ENCODE measurements around the gene NUDT22.

NUDT22 gene

DNA sequence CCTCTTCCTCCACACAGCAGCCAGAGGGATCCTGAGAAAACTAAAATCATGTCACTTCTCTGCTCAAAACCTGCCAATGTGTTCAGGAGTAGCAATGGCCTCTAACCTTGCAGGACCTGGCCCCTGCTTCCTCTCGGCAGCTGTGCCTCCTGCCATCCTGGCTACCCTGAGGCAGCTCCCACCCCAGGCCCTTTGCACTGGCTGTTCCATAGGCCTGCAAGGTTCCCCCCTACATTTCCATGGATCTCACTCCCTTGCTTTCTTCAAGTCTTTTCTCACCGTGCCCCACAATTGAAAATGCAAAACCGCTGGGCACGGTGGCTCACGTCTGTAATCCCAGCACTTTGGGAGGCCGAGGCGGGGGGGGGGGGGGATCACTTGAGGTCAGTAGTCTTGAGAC lies 42.2 kb upstream of the NUDT22 start:
- TF ChIP-seq, protein P1, sequence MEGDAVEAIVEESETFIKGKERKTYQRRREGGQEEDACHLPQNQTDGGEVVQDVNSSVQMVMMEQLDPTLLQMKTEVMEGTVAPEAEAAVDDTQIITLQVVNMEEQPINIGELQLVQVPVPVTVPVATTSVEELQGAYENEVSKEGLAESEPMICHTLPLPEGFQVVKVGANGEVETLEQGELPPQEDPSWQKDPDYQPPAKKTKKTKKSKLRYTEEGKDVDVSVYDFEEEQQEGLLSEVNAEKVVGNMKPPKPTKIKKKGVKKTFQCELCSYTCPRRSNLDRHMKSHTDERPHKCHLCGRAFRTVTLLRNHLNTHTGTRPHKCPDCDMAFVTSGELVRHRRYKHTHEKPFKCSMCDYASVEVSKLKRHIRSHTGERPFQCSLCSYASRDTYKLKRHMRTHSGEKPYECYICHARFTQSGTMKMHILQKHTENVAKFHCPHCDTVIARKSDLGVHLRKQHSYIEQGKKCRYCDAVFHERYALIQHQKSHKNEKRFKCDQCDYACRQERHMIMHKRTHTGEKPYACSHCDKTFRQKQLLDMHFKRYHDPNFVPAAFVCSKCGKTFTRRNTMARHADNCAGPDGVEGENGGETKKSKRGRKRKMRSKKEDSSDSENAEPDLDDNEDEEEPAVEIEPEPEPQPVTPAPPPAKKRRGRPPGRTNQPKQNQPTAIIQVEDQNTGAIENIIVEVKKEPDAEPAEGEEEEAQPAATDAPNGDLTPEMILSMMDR (conservative IDR thresholded peaks at IDR 0.05), result no peak
- H3K27ac ChIP-seq, result no peak overlapping the region

DNA sequence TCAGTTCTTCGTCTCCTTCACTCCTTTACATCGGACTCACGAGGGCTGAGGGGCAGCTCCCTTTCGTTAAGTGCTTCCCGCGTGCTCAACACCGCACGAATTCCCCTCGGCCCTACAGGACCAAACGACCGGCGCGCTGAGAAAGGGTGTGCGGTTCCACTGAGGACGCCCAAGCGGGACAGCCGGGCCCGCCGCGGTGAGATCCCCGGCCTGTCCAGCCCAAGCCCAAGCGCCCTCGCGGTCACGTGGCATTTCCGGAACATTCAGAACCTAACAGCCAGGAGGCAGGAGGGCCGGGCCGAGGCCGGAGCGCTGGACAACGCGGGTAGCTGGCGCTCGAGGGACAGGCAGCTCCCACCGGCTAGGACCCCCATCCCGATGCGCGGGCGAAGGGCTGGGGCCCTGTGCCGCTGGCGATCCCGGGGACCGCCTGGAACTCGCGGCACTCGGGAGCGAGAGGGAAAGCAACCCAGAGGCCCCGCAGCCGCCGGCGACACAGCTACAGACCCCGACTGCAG lies 40.8 kb upstream of the NUDT22 start:
- no peak overlapping the region for H3K27ac ChIP-seq

DNA sequence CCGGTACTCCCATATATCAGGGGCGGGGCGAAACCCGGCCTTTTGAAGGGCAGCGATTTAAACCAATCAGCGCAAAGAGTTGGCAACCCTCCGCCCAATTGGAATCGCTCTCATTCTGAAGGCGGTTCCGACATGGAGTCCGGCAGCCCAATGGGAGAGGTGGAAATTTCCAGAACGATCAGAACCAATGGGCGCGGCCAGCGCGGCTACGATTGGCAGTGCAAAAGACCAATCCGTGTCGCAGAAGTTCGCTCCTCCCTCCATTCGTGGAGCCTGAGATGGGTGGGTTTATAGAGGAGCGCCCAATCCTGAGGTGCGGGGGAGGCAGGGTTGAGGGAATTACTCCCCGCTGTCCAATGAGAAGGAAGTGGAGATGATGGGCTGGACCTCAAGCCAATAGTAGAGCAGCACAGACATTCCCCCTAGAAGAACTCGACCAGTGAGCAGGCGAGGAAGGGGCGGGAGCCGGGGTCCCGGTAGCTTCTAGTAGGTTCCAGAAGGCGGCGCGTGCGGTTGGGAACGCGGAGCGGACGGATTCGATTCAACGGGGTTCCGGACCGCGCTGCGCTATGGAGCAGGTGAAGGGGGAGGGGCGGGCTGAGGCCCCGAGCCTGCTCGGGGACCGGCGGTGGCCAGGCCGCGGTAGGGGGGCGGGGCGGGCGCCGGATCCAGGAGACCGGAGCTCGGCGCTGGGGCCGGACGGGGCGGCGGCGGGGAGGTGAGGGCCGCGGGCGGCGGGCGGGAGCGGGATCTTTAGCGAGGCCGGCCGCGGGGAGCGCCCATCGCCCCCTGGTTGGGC lies 40.2 kb upstream of the NUDT22 start, which contains the start of gene STIP1:
TSS of gene STIP1 (plus strand) at position 479 of the 799 bp plus-strand sequence. CDS start at position 570, 91 bp downstream.
- TF ChIP-seq, protein P1 (conservative IDR thresholded peaks at IDR 0.05), result peak; percentile 76
- no peak within 1 kb of the TSS for H3K27ac ChIP-seq

More for the DNA sequence above, 40.8 kb upstream of the NUDT22 start:
- TF ChIP-seq, protein P1 (conservative IDR thresholded peaks at IDR 0.05), result no peak; the same call in 1 of the 2 replicates

DNA sequence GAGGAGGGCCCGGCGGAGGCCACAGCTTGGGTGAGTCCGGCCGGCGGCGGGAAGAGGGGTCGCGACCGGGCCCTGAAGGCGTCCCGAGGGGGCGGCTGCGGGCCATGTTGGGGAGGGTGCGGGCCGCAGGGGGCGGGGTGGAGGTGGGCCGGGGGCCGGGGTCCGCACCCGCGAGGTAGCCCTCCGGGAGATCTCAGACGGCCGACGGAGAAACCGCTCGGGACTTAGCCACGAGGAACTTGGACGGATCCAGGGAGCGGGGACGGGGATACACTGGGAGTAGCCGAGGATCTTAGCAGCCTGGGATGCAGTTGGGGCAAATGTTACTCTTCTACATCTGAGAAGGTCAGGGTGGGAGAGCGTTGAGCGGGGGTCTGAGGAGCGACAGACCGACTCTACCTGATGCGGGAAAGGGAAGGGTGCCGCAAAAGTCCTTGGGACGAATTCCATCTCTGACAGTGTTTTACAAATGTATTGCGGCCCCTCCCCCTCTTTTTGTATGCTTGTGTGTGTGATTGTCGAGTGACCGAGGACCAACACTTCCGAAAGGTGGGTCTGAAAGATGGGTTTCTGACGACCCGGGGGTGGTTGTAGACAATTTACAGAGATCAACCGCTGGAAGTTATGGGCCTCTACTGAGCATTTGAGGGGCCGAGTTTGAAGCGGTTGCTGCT lies 39.4 kb upstream of the NUDT22 start:
- H3K27ac ChIP-seq, result no peak overlapping the region
- TF ChIP-seq, protein P1 (conservative IDR thresholded peaks at IDR 0.05), result no peak

DNA sequence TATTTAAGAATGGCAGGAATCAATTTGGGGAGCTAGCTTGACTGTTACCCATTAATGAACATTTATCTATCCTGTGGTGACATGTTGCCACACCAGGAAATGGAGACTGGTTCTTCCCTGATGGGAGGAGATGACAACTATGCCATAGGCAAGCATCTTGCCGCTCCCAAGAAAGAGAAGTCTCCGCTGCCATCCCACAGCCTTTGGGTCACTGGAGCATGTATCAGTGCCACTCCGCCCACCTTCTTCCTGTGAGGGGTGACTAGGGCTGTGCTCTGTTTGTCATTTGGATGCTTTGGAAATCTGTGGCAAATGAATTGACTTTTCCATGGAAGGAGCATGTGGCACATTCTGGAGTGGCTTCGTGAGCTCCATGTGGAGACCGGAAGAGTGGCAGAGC lies 33.6 kb upstream of the NUDT22 start:
- TF ChIP-seq, protein P1 (conservative IDR thresholded peaks at IDR 0.05), result no peak
- no peak overlapping the region for H3K27ac ChIP-seq

DNA sequence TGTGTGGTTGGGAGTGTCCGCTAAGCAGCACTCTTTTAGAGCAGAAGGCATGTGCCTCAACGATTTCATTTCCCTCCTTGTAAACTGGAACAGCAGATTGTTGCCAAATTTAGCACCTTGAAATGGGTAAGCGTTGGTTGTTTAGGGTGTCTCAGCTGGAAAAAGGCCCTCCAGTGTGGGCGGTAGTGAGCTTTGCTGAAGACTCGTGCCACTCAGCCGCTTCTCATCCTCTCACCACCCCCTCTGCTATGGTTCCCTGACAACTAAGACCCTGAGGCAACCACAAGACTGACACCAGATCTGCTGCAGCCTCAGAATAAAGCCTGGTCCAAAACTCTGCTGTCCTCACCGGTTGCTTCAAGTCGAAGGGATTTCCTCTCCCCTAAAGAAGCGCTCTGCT lies 29.4 kb upstream of the NUDT22 start:
- TF ChIP-seq, protein P1 (conservative IDR thresholded peaks at IDR 0.05), result no peak
- H3K27ac ChIP-seq, result no peak overlapping the region

DNA sequence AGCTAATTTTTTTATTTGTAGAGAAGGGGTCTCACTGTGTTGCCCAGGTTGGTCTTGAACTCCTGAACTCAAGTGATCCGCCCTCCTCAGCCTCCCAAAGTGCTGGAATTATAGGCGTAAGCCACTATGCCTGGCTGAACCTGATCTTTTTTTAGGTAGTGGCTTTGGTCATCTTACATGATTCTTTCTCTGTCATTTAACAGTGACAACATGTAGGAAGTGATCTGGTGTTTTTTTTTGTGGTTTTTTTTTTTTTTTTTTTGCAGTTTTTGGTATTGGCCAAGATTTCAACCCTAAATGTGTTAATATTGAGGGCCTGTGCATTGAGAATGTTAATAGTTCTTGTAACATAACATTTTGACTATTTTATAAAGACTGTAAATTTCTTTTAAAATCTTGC lies 27.6 kb upstream of the NUDT22 start:
- TF ChIP-seq, protein P1 (conservative IDR thresholded peaks at IDR 0.05), result no peak

More for the DNA sequence above, 27.6 kb upstream of the NUDT22 start:
- 0 out of 2 replicates have a peak overlapping the region, but pooled peaks have one; percentile 0 for H3K27ac ChIP-seq

Measured in VCaP (cell line).